Heart right ventricle (tissue), 16 donors: ENCODE data around the gene SIK2. TPM values are rescaled to one million over a fixed set of nuclear protein-coding genes. Genes with fewer than 3 reads are reported as not detected.

Experiments used
- ATAC-seq, 8 donors: fragments of 200-7000 bp; cut with Tn5 transposase; one replicate each; pipeline ENCODE4 v1.9.1; 2020; ENCODE audit warnings: mild to moderate bottlenecking in 8 of 8, moderate library complexity in 8 of 8, moderate number of reproducible peaks in 1 of 8
- DNase-seq, 2 donors: peaks; one replicate each; pipeline ENCODE4 v3.0.0-alpha.2; 2020
- H3K27ac ChIP-seq, 10 donors: fragments of 200-600 bp; sonication (generic) in 2 of 10; one replicate each; pipeline versions ENCODE4 v1.5.0 to v1.8.0; 2020 to 2022; ENCODE audit warnings: mild to moderate bottlenecking in 3 of 10
- H3K27me3 ChIP-seq, 7 donors: fragments of 200-600 bp; one replicate each; pipeline ENCODE4 v1.8.0; 2021 to 2022; ENCODE audit warnings: mild to moderate bottlenecking in 2 of 7
- H3K36me3 ChIP-seq, 9 donors: fragments of 200-600 bp; sonication (generic) in 1 of 9; one replicate each; pipeline versions ENCODE4 v1.5.0 to v1.8.0; 2020 to 2022; ENCODE audit warnings: mild to moderate bottlenecking in 2 of 9
- H3K4me1 ChIP-seq, 9 donors: fragments of 200-600 bp; sonication (generic) in 1 of 9; one replicate each; pipeline versions ENCODE4 v1.5.0 to v1.8.0; 2020 to 2022; ENCODE audit warnings: mild to moderate bottlenecking in 4 of 9
- H3K4me3 ChIP-seq, 10 donors: fragments of 200-600 bp; sonication (generic) in 2 of 10; one replicate each; pipeline versions ENCODE4 v1.5.0 to v1.8.0; 2020 to 2022; ENCODE audit warnings: mild to moderate bottlenecking in 7 of 10, moderate library complexity in 2 of 10
- H3K9me3 ChIP-seq, 11 donors: fragments of 200-600 bp in 10 of 11; sonication (generic) in 2 of 11; one replicate each; pipeline versions ENCODE4 v1.5.0 to v1.8.0; 2013 to 2022; ENCODE audit warnings: mild to moderate bottlenecking in 2 of 11, control low read depth in 1 of 11, moderate library complexity in 1 of 11
- WGBS, 2 donors: extraction: QIAGEN DNeasy Blood & Tissue Kit; methylation state at CpG; one replicate each; pipeline ENCODE4 v1.1.7; 2013; ENCODE audit warnings: inconsistent platforms in 1 of 2; 5-methylcytosine and 5-hydroxymethylcytosine counted together
- intact Hi-C, 10 donors: fragments of 100-400 bp; cut with DNase I; formaldehyde crosslinking; loops; one replicate each; pipeline versions ENCODE4 v1.11.1 to v1.14.2; 2022
- polyA plus RNA-seq, 2 donors: library from polyadenylated mRNA; stranded (reverse); fragments of 200-250 nt; gene quantifications; one replicate each; pipeline ENCODE4 v1.2.3, GENCODE V29; 2013
- total RNA-seq, 10 donors: library from RNA; stranded (reverse); fragmentation: NEBNext Ultra II Directional in 3 of 10; extraction: Animal tissue kit (Norgen Biotek cat#: 25700) in 3 of 10; gene quantifications; one replicate each; pipeline versions ENCODE4 v1.2.1 to v1.2.4, GENCODE V29; 2021 to 2023
- TF ChIP-seq, protein P1 (sequence below), 9 donors: fragments of 200-600 bp; sonication (generic) in 2 of 9; IDR thresholded peaks; one replicate each; pipeline versions ENCODE4 v1.5.0 to v1.8.0; 2021 to 2022; ENCODE audit warnings: antibody characterized with exemption in 9 of 9, mild to moderate bottlenecking in 5 of 9, moderate library complexity in 1 of 9
- donor health status: Arrhythmogenic right ventricular cardiomyopathy.
- donor health status: ischemic (EF 13 %, LVEDD 7.1; RV severe dilation, severe dysfunction).
- donor health status: healthy with polysubstance abuse.
- donor health status: DM: no; HTN: yes; CAD: no.
- donor health status: DM: no; HTN: no; CAD: no.
- donor health status: ischemic (EF 25% LVEDD 6.9; RV normal size, moderate dysfunction).
- donor health status: ischemic (EF 25% LVEDD 5.7; RV mildly dilated, moderate dysfunction).
- donor health status: healthy.
- donor health status: DM: yes; HTN: yes; CAD: no.
- donor health status: Ischemic cardiomyopathy.
- donor health status: ischemic (EF 35%, LVEDD 5.7; RV mildly dilated, moderate dysfunction).
- donor health status: nonischemic (EF 11% LVEDD 7.7; RV severe dilation, severe dysfunction).
- donor health status: DM: yes; HTN: yes; CAD: no.
- donor health status: PGD.
- donor health status: ischemic (EF 29% LVEDD 5.4; RV normal size, mild dysfunction).
- donor health status: nonischemic (EF 23%, LVEDD 6.1; RV moderate dilation, normal function).

SIK2 gene
- total and polyA plus RNA-seq, 12 donors = 4.1 to 41.6 (median 28.8) TPM

- intact Hi-C loops = loop anchor here in 3 of 10 donors (10.0 kb wide), 3 partner anchors 212 to 282 kb away; no protein-coding TSS in a partner anchor
- no peaks in the 10 kb centered on the region for H3K27me3 ChIP-seq
- no peak overlapping the region for H3K4me3 ChIP-seq
- peaks cover 0 to 29% (median 0%) of the 10 kb centered on the region in 9 donors for H3K36me3 ChIP-seq
- ATAC-seq = no peak
- H3K9me3 ChIP-seq = no peaks in the 10 kb centered on the region
- DNase-seq = no peak
- WGBS, 2 donors = 84 to 91% methylated on average over 10 of the region's 10 CpGs
- no peak overlapping the region for H3K27ac ChIP-seq
- TF ChIP-seq, protein P1, sequence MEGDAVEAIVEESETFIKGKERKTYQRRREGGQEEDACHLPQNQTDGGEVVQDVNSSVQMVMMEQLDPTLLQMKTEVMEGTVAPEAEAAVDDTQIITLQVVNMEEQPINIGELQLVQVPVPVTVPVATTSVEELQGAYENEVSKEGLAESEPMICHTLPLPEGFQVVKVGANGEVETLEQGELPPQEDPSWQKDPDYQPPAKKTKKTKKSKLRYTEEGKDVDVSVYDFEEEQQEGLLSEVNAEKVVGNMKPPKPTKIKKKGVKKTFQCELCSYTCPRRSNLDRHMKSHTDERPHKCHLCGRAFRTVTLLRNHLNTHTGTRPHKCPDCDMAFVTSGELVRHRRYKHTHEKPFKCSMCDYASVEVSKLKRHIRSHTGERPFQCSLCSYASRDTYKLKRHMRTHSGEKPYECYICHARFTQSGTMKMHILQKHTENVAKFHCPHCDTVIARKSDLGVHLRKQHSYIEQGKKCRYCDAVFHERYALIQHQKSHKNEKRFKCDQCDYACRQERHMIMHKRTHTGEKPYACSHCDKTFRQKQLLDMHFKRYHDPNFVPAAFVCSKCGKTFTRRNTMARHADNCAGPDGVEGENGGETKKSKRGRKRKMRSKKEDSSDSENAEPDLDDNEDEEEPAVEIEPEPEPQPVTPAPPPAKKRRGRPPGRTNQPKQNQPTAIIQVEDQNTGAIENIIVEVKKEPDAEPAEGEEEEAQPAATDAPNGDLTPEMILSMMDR (IDR thresholded peaks at IDR 0.05) = no peak
- peaks cover 0 to 13% (median 0%) of the 10 kb centered on the region in 9 donors for H3K4me1 ChIP-seq
These were observed 39.4 kb upstream of the SIK2 start for GRCh38 chr11:111562692-111563389.

DNA sequence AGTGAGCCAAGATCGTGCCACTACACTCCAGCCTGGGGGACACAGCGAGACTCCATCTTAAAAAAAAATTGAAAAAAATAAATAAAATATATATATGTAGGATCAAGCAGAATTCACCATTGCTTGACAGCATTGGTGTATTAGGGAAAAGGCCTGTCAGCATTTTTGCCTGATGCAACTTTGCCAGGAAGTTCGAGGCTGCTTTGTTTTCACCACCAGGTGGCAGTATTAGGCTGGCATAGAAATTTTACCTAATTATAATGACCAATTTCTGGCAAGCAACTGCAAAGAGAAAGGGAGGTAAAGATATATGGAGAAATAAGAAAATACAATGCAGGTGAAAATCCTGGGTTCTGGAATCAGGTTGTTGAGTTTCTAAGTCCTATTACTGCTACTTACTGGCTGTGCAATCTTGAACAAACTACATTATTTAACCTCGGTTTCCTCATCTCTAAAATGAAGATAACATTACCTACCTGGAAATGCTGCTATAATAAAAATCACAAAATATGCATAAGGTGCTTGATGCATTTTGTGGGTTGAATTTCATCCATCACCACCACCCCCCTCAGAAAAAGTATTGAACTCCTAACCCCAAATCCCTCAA lies 37.0 kb upstream of the SIK2 start:
- H3K9me3 ChIP-seq = no peaks in the 10 kb centered on the region
- peak; percentile 18 to 79 for DNase-seq
- H3K27ac ChIP-seq = no peak overlapping the region
- TF ChIP-seq, protein P1 (IDR thresholded peaks at IDR 0.05) = peak; percentile 83 to 94 (median 93)
- peak in 7 of 8 donors; percentile 30 to 54 (median 39) for ATAC-seq
- H3K4me3 ChIP-seq = no peak overlapping the region
- peaks cover 0 to 13% (median 0%) of the 10 kb centered on the region in 9 donors for H3K4me1 ChIP-seq
- 68% methylated on average over 4 of the region's 4 CpGs for WGBS, 2 donors
- H3K27me3 ChIP-seq = no peaks in the 10 kb centered on the region
- intact Hi-C loops = loop anchor here in 9 of 10 donors (1.0 to 10.0 kb wide), 7 partner anchors 210 to 280 kb away; no protein-coding TSS in a partner anchor
- H3K36me3 ChIP-seq = peaks cover 0 to 8% (median 0%) of the 10 kb centered on the region in 9 donors

DNA sequence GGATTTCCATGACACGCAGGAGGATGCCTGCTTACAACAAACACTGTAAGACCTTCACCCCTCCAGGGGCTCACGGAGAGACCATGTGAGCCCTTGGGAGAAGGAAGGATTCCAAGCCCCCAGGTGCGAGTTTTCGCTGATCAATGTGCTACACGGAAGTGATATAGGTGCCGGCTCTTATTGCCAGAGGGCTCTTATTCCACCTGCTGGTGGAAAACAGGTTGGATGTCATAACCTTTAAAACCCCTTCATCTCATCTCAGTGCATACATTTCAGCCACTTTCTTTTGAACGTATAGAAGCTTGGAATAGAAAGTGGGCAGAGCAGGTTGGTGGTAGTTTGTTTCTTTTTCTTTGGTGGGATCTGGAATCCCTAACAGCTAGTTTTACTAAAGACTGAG lies 35.9 kb upstream of the SIK2 start:
- H3K4me1 ChIP-seq = peaks cover 0 to 10% (median 0%) of the 10 kb centered on the region in 9 donors
- ATAC-seq (no peak), DNase-seq (no peak)
- TF ChIP-seq, protein P1 (IDR thresholded peaks at IDR 0.05) = no peak
- WGBS, 2 donors = 81 to 89% methylated on average over 7 of the region's 7 CpGs
- no peak overlapping the region for H3K27ac ChIP-seq
- no peak overlapping the region for H3K4me3 ChIP-seq
- H3K9me3 ChIP-seq = no peaks in the 10 kb centered on the region
- no peaks in the 10 kb centered on the region for H3K27me3 ChIP-seq
- intact Hi-C loops = loop anchor here in 5 of 10 donors (5.0 to 10.0 kb wide), 4 partner anchors 208 to 278 kb away; no protein-coding TSS in a partner anchor
- peaks cover 0 to 3% (median 0%) of the 10 kb centered on the region in 9 donors for H3K36me3 ChIP-seq

DNA sequence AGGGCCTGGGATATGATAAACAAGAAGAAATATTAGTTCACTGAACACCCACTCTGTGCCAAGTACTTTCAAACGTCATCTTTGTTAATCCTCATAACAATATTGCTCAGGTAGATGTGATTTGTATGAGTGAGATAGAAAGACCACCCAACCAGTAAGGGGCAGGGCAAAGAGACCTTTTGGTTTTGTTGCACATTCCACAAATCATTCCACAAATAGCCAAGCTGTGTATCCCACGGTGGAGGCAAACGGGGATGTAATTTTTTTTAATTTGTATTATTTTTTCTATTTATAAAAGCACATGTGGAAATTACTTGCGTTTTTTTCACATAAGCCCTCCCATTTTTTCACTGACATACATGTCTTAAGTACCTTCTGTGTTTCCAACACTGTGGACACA lies 32.8 kb upstream of the SIK2 start:
- H3K27ac ChIP-seq = peak overlapping the region in 1 of 10 donors; percentile 31
- H3K36me3 ChIP-seq = no peaks in the 10 kb centered on the region
- ATAC-seq = no peak
- no peak for DNase-seq
- intact Hi-C loops = loop anchor here in 5 of 10 donors (5.0 to 10.0 kb wide), 4 partner anchors 205 to 275 kb away; no protein-coding TSS in a partner anchor
- WGBS, 2 donors = 68 to 74% methylated on average over 4 of the region's 4 CpGs
- peaks cover 0 to 26% (median 10%) of the 10 kb centered on the region in 9 donors for H3K4me1 ChIP-seq
- TF ChIP-seq, protein P1 (IDR thresholded peaks at IDR 0.05) = no peak
- H3K27me3 ChIP-seq = no peaks in the 10 kb centered on the region
- H3K9me3 ChIP-seq = no peaks in the 10 kb centered on the region
- H3K4me3 ChIP-seq = no peak overlapping the region
